HCT116 (cell line): ENCODE data around the gene ALDH1A1. TPM values are rescaled to one million over a fixed set of nuclear protein-coding genes. Genes with fewer than 3 reads are reported as not detected.

Experiments
- ATAC-seq: fragments of 200-7000 bp; cut with Tn5 transposase; 2 replicates; pipeline ENCODE4 v1.9.1; 2020; ENCODE audit warnings: mild to moderate bottlenecking, moderate library complexity
- BruUV-seq: library from RNA; stranded (reverse); fragments of 400-500 nt; replicated peaks from 2 replicates; lab custom pipeline; 2021; lab: Mats Ljungman, UMichigan
- CTCF ChIA-PET: fragments of 300-600 bp; sonication (Branson Sonifier 250); formaldehyde crosslinking; loops from one replicate; lab custom pipeline; 2021; ENCODE audit warnings: antibody characterized with exemption; lab: Charles Lee
- POLR2A ChIA-PET: fragments of 300-600, 350-600 bp; sonication (Branson Sonifier 250); formaldehyde crosslinking; loops from one replicate; lab custom pipeline; 2021; ENCODE audit warnings: antibody characterized with exemption; lab: Charles Lee
- RAD21 ChIA-PET, 2 experiments: fragments of 300-600 bp; sonication (Branson Sonifier 250); formaldehyde crosslinking; loops; one replicate each; lab custom pipeline; 2023; ENCODE audit warnings: low total read pairs in 2 of 2; ENCODE audit not compliant: uncharacterized antibody in 2 of 2, unreplicated experiment in 2 of 2, low non-redundant PET in 1 of 2; lab: Charles Lee
- DNase-seq: peaks from one replicate; pipeline ENCODE4 v3.0.0-alpha.2; 2010; ENCODE audit warnings: low read depth, low spot score
- H2AFZ ChIP-seq: fragments of 200-600 bp; shearing (Covaris generic), sonication (generic); 2 replicates; pipeline ENCODE4 v1.6.1; 2017; ENCODE audit warnings: low read depth, mixed run types, mixed read lengths, antibody characterized with exemption, low read length; ENCODE audit not compliant: poor library complexity, severe bottlenecking
- H3K27ac ChIP-seq: 2 replicates; pipeline ENCODE4 v1.5.1; 2012; ENCODE audit warnings: low read depth, low read length
- H3K27me3 ChIP-seq: fragments of 200-600 bp; sonication (generic); 2 replicates; pipeline ENCODE4 v1.6.1; 2016; ENCODE audit warnings: mixed run types, low read length, mixed read lengths; ENCODE audit not compliant: insufficient read depth
- H3K36me3 ChIP-seq, 2 experiments: fragments of 200-500 bp in 1 of 2; fragments of 200-600 bp in 1 of 2; sonication (Bioruptor generic) in 1 of 2; sonication (generic) in 1 of 2; 2 replicates each; pipeline versions ENCODE4 v1.5.1 to v1.6.1; 2014 to 2016; ENCODE audit warnings: low read length in 2 of 2, inconsistent platforms in 1 of 2, mixed read lengths in 1 of 2, mixed run types in 1 of 2; ENCODE audit not compliant: insufficient read depth in 2 of 2, control insufficient read depth in 1 of 2
- H3K4me1 ChIP-seq, 2 experiments: fragments of 200-600 bp in 1 of 2; sonication (generic) in 1 of 2; 2 replicates each; pipeline versions ENCODE4 v1.5.1 to v1.6.1; 2012 to 2017; ENCODE audit warnings: low read length in 2 of 2, inconsistent platforms in 1 of 2, mild to moderate bottlenecking in 1 of 2, mixed read lengths in 1 of 2, mixed run types in 1 of 2, moderate library complexity in 1 of 2; ENCODE audit not compliant: insufficient read depth in 2 of 2, control insufficient read depth in 1 of 2
- H3K4me2 ChIP-seq: fragments of 200-600 bp; sonication (generic); 2 replicates; pipeline ENCODE4 v1.6.1; 2017; ENCODE audit warnings: mixed run types, low read length, mixed read lengths
- H3K4me3 ChIP-seq, 2 experiments: fragments of 200-600 bp in 1 of 2; sonication (generic) in 1 of 2; replicated peaks in 1 of 2; 2 replicates each; pipeline ENCODE4 v1.5.1; 2011 to 2016; ENCODE audit warnings: low read length in 2 of 2, control low read depth in 1 of 2, low read depth in 1 of 2, mild to moderate bottlenecking in 1 of 2, mixed read lengths in 1 of 2, mixed run types in 1 of 2
- H3K79me2 ChIP-seq: fragments of 200-600 bp; sonication (generic); 2 replicates; pipeline ENCODE4 v1.6.1; 2017; ENCODE audit warnings: mild to moderate bottlenecking, mixed run types, low read length, moderate library complexity, mixed read lengths; ENCODE audit not compliant: insufficient read depth
- H3K9ac ChIP-seq: fragments of 200-600 bp; sonication (generic); 2 replicates; pipeline ENCODE4 v1.6.1; 2016; ENCODE audit warnings: low read length, mixed read lengths
- H3K9me2 ChIP-seq: fragments of 200-600 bp; sonication (generic), shearing (Covaris generic); 2 replicates; pipeline ENCODE4 v1.6.1; 2017; ENCODE audit warnings: mixed run types, mild to moderate bottlenecking, moderate library complexity; ENCODE audit not compliant: insufficient read depth
- H3K9me3 ChIP-seq, 2 experiments: fragments of 200-500 bp in 1 of 2; fragments of 200-600 bp in 1 of 2; sonication (Bioruptor generic) in 1 of 2; sonication (generic) in 1 of 2; 2 replicates each; pipeline ENCODE4 v1.6.1; 2014 to 2017; ENCODE audit warnings: low read length in 2 of 2, mixed read lengths in 2 of 2, inconsistent platforms in 1 of 2, low read depth in 1 of 2, mild to moderate bottlenecking in 1 of 2, mixed run types in 1 of 2, moderate library complexity in 1 of 2; ENCODE audit not compliant: control insufficient read depth in 1 of 2, insufficient read depth in 1 of 2
- H4K20me1 ChIP-seq: fragments of 200-600 bp; sonication (generic), shearing (Covaris generic); 2 replicates; pipeline ENCODE4 v1.6.1; 2017; ENCODE audit warnings: mixed run types, mild to moderate bottlenecking, moderate library complexity; ENCODE audit not compliant: insufficient read depth
- CBX3 ChIP-seq: IDR thresholded peaks from 2 replicates; pipeline ENCODE4 v1.6.1; 2012; ENCODE audit warnings: low read depth
- CEBPB ChIP-seq: IDR thresholded peaks from 2 replicates; pipeline ENCODE4 v1.6.1; 2012; ENCODE audit warnings: low read depth
- EGR1 ChIP-seq: IDR thresholded peaks from 2 replicates; pipeline ENCODE4 v1.6.1; 2012; ENCODE audit warnings: low read depth
- ELF1 ChIP-seq: IDR thresholded peaks from 2 replicates; pipeline ENCODE4 v1.6.1; 2012; ENCODE audit warnings: low read depth, borderline replicate concordance
- EZH2 ChIP-seq: fragments of 200-600 bp; sonication (generic); IDR thresholded peaks from 2 replicates; pipeline ENCODE4 v1.6.1; 2017; ENCODE audit warnings: antibody characterized with exemption, mixed run types
- EZH2phosphoT487 ChIP-seq: fragments of 200-600 bp; IDR thresholded peaks from 2 replicates; pipeline ENCODE4 v1.6.1; 2018; ENCODE audit warnings: antibody characterized with exemption, borderline replicate concordance
- JUND ChIP-seq: IDR thresholded peaks from 2 replicates; pipeline ENCODE4 v1.6.1; 2012
- SIN3A ChIP-seq: IDR thresholded peaks from 2 replicates; pipeline ENCODE4 v1.6.1; 2012; ENCODE audit warnings: low read depth
- SP1 ChIP-seq: IDR thresholded peaks from 2 replicates; pipeline ENCODE4 v1.6.1; 2012; ENCODE audit warnings: low read depth
- SRF ChIP-seq: IDR thresholded peaks from 2 replicates; pipeline ENCODE4 v1.6.1; 2012; ENCODE audit warnings: low read depth
- ZNF274 ChIP-seq: fragments of 200-500 bp; sonication (Bioruptor generic); IDR thresholded peaks from 2 replicates; pipeline ENCODE4 v1.6.1; 2014; ENCODE audit warnings: mild to moderate bottlenecking, low read depth, low read length, inconsistent platforms
- intact Hi-C: fragments of 100-400 bp; cut with micrococcal nuclease; formaldehyde crosslinking; loops from 2 replicates; pipeline ENCODE4 v1.10.0; 2022
- total RNA-seq: library from RNA; stranded (reverse); gene quantifications from one replicate; pipeline ENCODE4 v1.2.1, GENCODE V29; 2021; ENCODE audit not compliant: unreplicated experiment
- TF ChIP-seq, protein P1 (sequence below): IDR thresholded peaks from 2 replicates; pipeline ENCODE4 v1.6.1; 2012
- TF ChIP-seq, protein P2 (sequence below): IDR thresholded peaks from 2 replicates; pipeline ENCODE4 v1.6.1; 2012; ENCODE audit warnings: low read depth
- TF ChIP-seq, protein P3 (sequence below): IDR thresholded peaks from 2 replicates; pipeline ENCODE4 v1.6.1; 2012
- TF ChIP-seq, protein P4 (sequence below): IDR thresholded peaks from 2 replicates; pipeline ENCODE4 v1.6.1; 2011; ENCODE audit warnings: mild to moderate bottlenecking, low read length, moderate library complexity; ENCODE audit not compliant: insufficient replicate concordance; ENCODE audit errors: extremely low read depth

Gene ALDH1A1
- total RNA-seq, 1 experiment from 2014 or later, result 0.44 TPM

GRCh38 chr9:72937545-72937944 lies 15.3 kb downstream of the ALDH1A1 start:
- Histone ChIP-seq H3K4me3 (no peak overlapping the region), H3K9me2 (no peaks in the 10 kb centered on the region), H3K36me3 (no peaks in the 10 kb centered on the region), H3K27me3 (no peaks in the 10 kb centered on the region; the same call in 1 of the 2 replicates), H4K20me1 (no peaks in the 10 kb centered on the region), H3K4me2 (no peak overlapping the region), H3K27ac (no peak overlapping the region), H2AFZ (no peak overlapping the region), H3K9ac (no peak overlapping the region), H3K4me1 (no peaks in the 10 kb centered on the region), H3K79me2 (no peaks in the 10 kb centered on the region), H3K9me3 (no peaks in the 10 kb centered on the region)
- CTCF ChIA-PET, result no interaction called here
- BruUV-seq, result no TSS peak
- TF ChIP-seq CEBPB, result no peak
- TF ChIP-seq EZH2phosphoT487, result no peak
- TF ChIP-seq, protein P1, sequence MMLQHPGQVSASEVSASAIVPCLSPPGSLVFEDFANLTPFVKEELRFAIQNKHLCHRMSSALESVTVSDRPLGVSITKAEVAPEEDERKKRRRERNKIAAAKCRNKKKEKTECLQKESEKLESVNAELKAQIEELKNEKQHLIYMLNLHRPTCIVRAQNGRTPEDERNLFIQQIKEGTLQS, result no peak
- TF ChIP-seq, protein P2, sequence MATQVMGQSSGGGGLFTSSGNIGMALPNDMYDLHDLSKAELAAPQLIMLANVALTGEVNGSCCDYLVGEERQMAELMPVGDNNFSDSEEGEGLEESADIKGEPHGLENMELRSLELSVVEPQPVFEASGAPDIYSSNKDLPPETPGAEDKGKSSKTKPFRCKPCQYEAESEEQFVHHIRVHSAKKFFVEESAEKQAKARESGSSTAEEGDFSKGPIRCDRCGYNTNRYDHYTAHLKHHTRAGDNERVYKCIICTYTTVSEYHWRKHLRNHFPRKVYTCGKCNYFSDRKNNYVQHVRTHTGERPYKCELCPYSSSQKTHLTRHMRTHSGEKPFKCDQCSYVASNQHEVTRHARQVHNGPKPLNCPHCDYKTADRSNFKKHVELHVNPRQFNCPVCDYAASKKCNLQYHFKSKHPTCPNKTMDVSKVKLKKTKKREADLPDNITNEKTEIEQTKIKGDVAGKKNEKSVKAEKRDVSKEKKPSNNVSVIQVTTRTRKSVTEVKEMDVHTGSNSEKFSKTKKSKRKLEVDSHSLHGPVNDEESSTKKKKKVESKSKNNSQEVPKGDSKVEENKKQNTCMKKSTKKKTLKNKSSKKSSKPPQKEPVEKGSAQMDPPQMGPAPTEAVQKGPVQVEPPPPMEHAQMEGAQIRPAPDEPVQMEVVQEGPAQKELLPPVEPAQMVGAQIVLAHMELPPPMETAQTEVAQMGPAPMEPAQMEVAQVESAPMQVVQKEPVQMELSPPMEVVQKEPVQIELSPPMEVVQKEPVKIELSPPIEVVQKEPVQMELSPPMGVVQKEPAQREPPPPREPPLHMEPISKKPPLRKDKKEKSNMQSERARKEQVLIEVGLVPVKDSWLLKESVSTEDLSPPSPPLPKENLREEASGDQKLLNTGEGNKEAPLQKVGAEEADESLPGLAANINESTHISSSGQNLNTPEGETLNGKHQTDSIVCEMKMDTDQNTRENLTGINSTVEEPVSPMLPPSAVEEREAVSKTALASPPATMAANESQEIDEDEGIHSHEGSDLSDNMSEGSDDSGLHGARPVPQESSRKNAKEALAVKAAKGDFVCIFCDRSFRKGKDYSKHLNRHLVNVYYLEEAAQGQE, result no peak
- TF ChIP-seq, protein P3, sequence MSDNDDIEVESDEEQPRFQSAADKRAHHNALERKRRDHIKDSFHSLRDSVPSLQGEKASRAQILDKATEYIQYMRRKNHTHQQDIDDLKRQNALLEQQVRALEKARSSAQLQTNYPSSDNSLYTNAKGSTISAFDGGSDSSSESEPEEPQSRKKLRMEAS, result no peak
- TF ChIP-seq JUND, result no peak
- no peak for TF ChIP-seq EGR1
- TF ChIP-seq ZNF274, result no peak
- TF ChIP-seq SP1, result no peak
- TF ChIP-seq, protein P4, sequence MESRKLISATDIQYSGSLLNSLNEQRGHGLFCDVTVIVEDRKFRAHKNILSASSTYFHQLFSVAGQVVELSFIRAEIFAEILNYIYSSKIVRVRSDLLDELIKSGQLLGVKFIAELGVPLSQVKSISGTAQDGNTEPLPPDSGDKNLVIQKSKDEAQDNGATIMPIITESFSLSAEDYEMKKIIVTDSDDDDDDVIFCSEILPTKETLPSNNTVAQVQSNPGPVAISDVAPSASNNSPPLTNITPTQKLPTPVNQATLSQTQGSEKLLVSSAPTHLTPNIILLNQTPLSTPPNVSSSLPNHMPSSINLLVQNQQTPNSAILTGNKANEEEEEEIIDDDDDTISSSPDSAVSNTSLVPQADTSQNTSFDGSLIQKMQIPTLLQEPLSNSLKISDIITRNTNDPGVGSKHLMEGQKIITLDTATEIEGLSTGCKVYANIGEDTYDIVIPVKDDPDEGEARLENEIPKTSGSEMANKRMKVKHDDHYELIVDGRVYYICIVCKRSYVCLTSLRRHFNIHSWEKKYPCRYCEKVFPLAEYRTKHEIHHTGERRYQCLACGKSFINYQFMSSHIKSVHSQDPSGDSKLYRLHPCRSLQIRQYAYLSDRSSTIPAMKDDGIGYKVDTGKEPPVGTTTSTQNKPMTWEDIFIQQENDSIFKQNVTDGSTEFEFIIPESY, result no peak
- TF ChIP-seq EZH2, result no peak
- TF ChIP-seq ELF1, result no peak
- TF ChIP-seq SIN3A, result no peak
- TF ChIP-seq SRF, result no peak
- TF ChIP-seq CBX3, result no peak
- intact Hi-C loops, result no loop called here
- RAD21 ChIA-PET, result no interaction called here
- DNase-seq, result no peak
- POLR2A ChIA-PET, result no interaction called here
- ATAC-seq, result no peak
